Endothelial cell of umbilical vein (primary cell): Measurements from ENCODE around the gene ZSCAN29. TPM values are rescaled to one million over a fixed set of nuclear protein-coding genes. Genes with fewer than 3 reads are reported as not detected.

Source experiments
- BruUV-seq: library from RNA; stranded (reverse); fragments of 400-500 nt; replicated peaks from 2 replicates; lab custom pipeline; 2021; lab: Mats Ljungman, UMichigan
- CTCF ChIA-PET: fragments of 300-600, 350-600 bp; sonication (Branson Sonifier 250); formaldehyde crosslinking; loops from one replicate; lab custom pipeline; 2021; ENCODE audit warnings: antibody characterized with exemption, inconsistent platforms; lab: Charles Lee
- POLR2A ChIA-PET: fragments of 300-600, 350-600 bp; sonication (Branson Sonifier 250); formaldehyde crosslinking; loops from one replicate; lab custom pipeline; 2021; ENCODE audit warnings: antibody characterized with exemption, inconsistent platforms; lab: Charles Lee
- DNase-seq: peaks from one replicate; pipeline ENCODE4 v3.0.0-alpha.2; 2011; ENCODE audit warnings: low read depth, low spot score
- FAIRE-seq: peaks from 2 replicates; lab custom pipeline; 2011; peaks lifted over from hg19 to GRCh38; lab: Jason Lieb, UNC
- H2AFZ ChIP-seq: 2 replicates; pipeline ENCODE4 v1.6.0; 2012; ENCODE audit warnings: low read depth, low read length, control low read depth, inconsistent platforms
- H3K27ac ChIP-seq: 2 replicates; pipeline ENCODE4 v1.5.1; 2011; ENCODE audit warnings: low read depth, mild to moderate bottlenecking, control low read depth, low read length, moderate library complexity; ENCODE audit not compliant: insufficient read depth
- H3K27me3 ChIP-seq, 2 experiments: 2 replicates each; pipeline versions ENCODE4 v1.6.0 to v1.6.1; 2011; ENCODE audit warnings: low read length in 2 of 2, mixed read lengths in 1 of 2; ENCODE audit not compliant: control insufficient read depth in 2 of 2, insufficient read depth in 2 of 2
- H3K36me3 ChIP-seq, 2 experiments: 2 replicates in 1 of 2; 3 replicates in 1 of 2; pipeline ENCODE4 v1.5.1; 2011; ENCODE audit warnings: low read length in 2 of 2, mild to moderate bottlenecking in 1 of 2, moderate library complexity in 1 of 2; ENCODE audit not compliant: control insufficient read depth in 2 of 2, insufficient read depth in 2 of 2; ENCODE audit errors: extremely low read depth in 1 of 2
- H3K4me1 ChIP-seq: 3 replicates; pipeline ENCODE4 v1.5.1; 2011; ENCODE audit warnings: mild to moderate bottlenecking, low read length; ENCODE audit not compliant: control insufficient read depth, insufficient read depth; ENCODE audit errors: extremely low read depth
- H3K4me2 ChIP-seq: 2 replicates; pipeline ENCODE4 v1.6.1; 2011; ENCODE audit warnings: low read length, control low read depth, mixed read lengths; ENCODE audit not compliant: insufficient read depth
- H3K4me3 ChIP-seq, 3 experiments: fragments of 200-600 bp in 1 of 3; sonication (generic), shearing (Covaris generic) in 1 of 3; replicated peaks in 1 of 3; 2 replicates each; pipeline ENCODE4 v1.5.1; 2011 to 2016; ENCODE audit warnings: control low read depth in 3 of 3, low read length in 3 of 3, mild to moderate bottlenecking in 2 of 3, inconsistent platforms in 1 of 3, low read depth in 1 of 3, moderate library complexity in 1 of 3; ENCODE audit not compliant: insufficient read depth in 1 of 3
- H3K79me2 ChIP-seq: 2 replicates; pipeline ENCODE4 v1.6.0; 2012; ENCODE audit warnings: low read length, inconsistent platforms; ENCODE audit not compliant: control insufficient read depth, insufficient read depth
- H3K9ac ChIP-seq: replicated peaks from 2 replicates; pipeline ENCODE3; 2011; ENCODE audit warnings: low read length, control low read depth; ENCODE audit not compliant: insufficient read depth; ENCODE audit errors: extremely low read depth
- H3K9me1 ChIP-seq: replicated peaks from 3 replicates; pipeline ENCODE4 v1.6.0; 2011; ENCODE audit warnings: mild to moderate bottlenecking, low read length; ENCODE audit not compliant: control insufficient read depth, insufficient read depth; ENCODE audit errors: extremely low read depth
- H3K9me3 ChIP-seq: replicated peaks from 2 replicates; pipeline ENCODE4 v1.5.1; 2012; ENCODE audit warnings: low read length, inconsistent platforms; ENCODE audit not compliant: control insufficient read depth, insufficient read depth
- H4K20me1 ChIP-seq: replicated peaks from 2 replicates; pipeline ENCODE3; 2011; ENCODE audit warnings: mild to moderate bottlenecking, low read length; ENCODE audit not compliant: control insufficient read depth, insufficient read depth; ENCODE audit errors: extremely low read depth
- EZH2 ChIP-seq: IDR thresholded peaks from 2 replicates; pipeline ENCODE4 v1.6.1; 2012; ENCODE audit warnings: borderline replicate concordance, low read depth, mild to moderate bottlenecking, moderate library complexity, low read length, inconsistent platforms; ENCODE audit not compliant: severe bottlenecking
- FOS ChIP-seq: IDR thresholded peaks from 2 replicates; pipeline ENCODE4 v1.6.1; 2011; ENCODE audit warnings: mild to moderate bottlenecking, low read length, moderate library complexity, borderline replicate concordance; ENCODE audit not compliant: insufficient read depth
- GATA2 ChIP-seq: IDR thresholded peaks from 2 replicates; pipeline ENCODE4 v1.7.0; 2011; ENCODE audit warnings: low read depth, mild to moderate bottlenecking, moderate library complexity, mixed read lengths, low read length; ENCODE audit not compliant: insufficient read length, insufficient read depth
- JUN ChIP-seq: IDR thresholded peaks from 2 replicates; pipeline ENCODE4 v1.6.1; 2011; ENCODE audit warnings: borderline replicate concordance, low read depth; ENCODE audit not compliant: insufficient read length, insufficient read depth
- MAX ChIP-seq: IDR thresholded peaks from 2 replicates; pipeline ENCODE4 v1.6.1; 2011; ENCODE audit not compliant: insufficient read depth, insufficient read length
- MYC ChIP-seq: IDR thresholded peaks from one replicate; pipeline ENCODE4 v1.6.1; 2011; ENCODE audit warnings: mild to moderate bottlenecking, low read depth, low read length
- POLR2A ChIP-seq: IDR thresholded peaks from 2 replicates; pipeline ENCODE4 v1.6.1; 2012; ENCODE audit warnings: low read depth, mild to moderate bottlenecking, control low read depth, low read length
- POLR2AphosphoS5 ChIP-seq: IDR thresholded peaks from 2 replicates; pipeline ENCODE4 v1.6.1; 2012; ENCODE audit warnings: low read depth, mild to moderate bottlenecking, control low read depth, low read length, moderate library complexity; ENCODE audit not compliant: insufficient read depth
- dilution Hi-C: fragments of 300-500 bp; cut with MboI; formaldehyde crosslinking; loops from one replicate; pipeline ENCODE4 v1.15.0; 2019; ENCODE audit warnings: low sequenced_read_pairs; ENCODE audit not compliant: extremely low pct_ligation_motif_present
- intact Hi-C: fragments of 100-400 bp; cut with micrococcal nuclease; formaldehyde crosslinking; loops from one replicate; pipeline ENCODE4 v1.10.0; 2022
- polyA plus RNA-seq, 4 experiments: library from polyadenylated mRNA; depleted of rRNA in 3 of 4; stranded (reverse) in 3 of 4; unstranded in 1 of 4; fragments of >200 nt; gene quantifications; 2 replicates each; pipeline versions ENCODE4 v1.2.1 to v1.2.3, GENCODE V29; 2011 to 2012; ENCODE audit warnings: missing spikeins in 1 of 4
- total RNA-seq: library from RNA; stranded (reverse); gene quantifications from 2 replicates; pipeline ENCODE4 v1.2.3, GENCODE V29; 2021
- TF ChIP-seq, protein P1 (sequence below), 2 donors: IDR thresholded peaks; 1 replicate in 1 of 2; 2 replicates in 1 of 2; pipeline ENCODE4 v1.5.1; 2011; ENCODE audit warnings: low read length in 2 of 2, mild to moderate bottlenecking in 2 of 2, moderate library complexity in 2 of 2, control low read depth in 1 of 2, inconsistent platforms in 1 of 2, low read depth in 1 of 2; ENCODE audit not compliant: insufficient read depth in 1 of 2; ENCODE audit errors: extremely low read depth in 1 of 2

ZSCAN29 gene
- total and polyA plus RNA-seq, 2 donors (not counting 3 experiments of a cell fraction or from before 2014, with no cell fraction given) = 3.7 to 15.7 TPM

DNA sequence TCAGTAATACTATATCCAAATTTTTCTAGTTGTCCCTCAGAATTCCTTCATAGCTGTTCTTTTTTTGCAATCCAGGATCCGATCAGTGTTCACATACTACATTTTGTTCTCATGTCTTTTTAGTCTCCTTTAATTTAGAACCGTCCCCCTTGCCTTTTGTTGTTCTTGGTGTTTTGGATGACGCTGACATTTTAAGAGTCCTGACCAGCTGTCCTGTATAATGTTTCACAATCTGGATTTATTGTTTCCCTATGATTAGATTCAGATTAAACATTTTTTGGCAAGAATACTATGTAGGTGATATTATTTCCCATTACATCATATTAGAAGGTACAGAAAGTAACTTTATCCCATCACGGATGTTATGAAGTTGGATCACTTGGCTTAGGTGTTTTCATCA lies 11.5 kb upstream of the ZSCAN29 start:
- dilution Hi-C loops = no loop called here
- BruUV-seq = no TSS peak

More for the DNA sequence above, 11.5 kb upstream of the ZSCAN29 start:
- FAIRE-seq = no peak
- no peaks in the 10 kb centered on the region for H3K79me2 ChIP-seq
- H3K36me3 ChIP-seq = peaks cover 4 to 10% of the 10 kb centered on the region in 2 experiments
- POLR2A ChIA-PET = no interaction called here
- H3K4me3 ChIP-seq = no peak overlapping the region
- DNase-seq = no peak
- no peak overlapping the region for H2AFZ ChIP-seq
- no peaks in the 10 kb centered on the region for H3K9me3 ChIP-seq
- H3K27ac ChIP-seq = no peak overlapping the region
- H3K9me1 ChIP-seq = no peaks in the 10 kb centered on the region
- CTCF ChIA-PET = no interaction called here
- H3K9ac ChIP-seq = no peak overlapping the region
- TF ChIP-seq JUN (no peak), POLR2A (no peak), GATA2 (no peak), MAX (no peak), EZH2 (no peak), FOS (no peak), POLR2AphosphoS5 (no peak), MYC (no peak)
- TF ChIP-seq, protein P1, sequence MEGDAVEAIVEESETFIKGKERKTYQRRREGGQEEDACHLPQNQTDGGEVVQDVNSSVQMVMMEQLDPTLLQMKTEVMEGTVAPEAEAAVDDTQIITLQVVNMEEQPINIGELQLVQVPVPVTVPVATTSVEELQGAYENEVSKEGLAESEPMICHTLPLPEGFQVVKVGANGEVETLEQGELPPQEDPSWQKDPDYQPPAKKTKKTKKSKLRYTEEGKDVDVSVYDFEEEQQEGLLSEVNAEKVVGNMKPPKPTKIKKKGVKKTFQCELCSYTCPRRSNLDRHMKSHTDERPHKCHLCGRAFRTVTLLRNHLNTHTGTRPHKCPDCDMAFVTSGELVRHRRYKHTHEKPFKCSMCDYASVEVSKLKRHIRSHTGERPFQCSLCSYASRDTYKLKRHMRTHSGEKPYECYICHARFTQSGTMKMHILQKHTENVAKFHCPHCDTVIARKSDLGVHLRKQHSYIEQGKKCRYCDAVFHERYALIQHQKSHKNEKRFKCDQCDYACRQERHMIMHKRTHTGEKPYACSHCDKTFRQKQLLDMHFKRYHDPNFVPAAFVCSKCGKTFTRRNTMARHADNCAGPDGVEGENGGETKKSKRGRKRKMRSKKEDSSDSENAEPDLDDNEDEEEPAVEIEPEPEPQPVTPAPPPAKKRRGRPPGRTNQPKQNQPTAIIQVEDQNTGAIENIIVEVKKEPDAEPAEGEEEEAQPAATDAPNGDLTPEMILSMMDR (IDR thresholded peaks at IDR 0.05; ENCODE audit: extremely low read depth in 1 of 2, insufficient read depth in 1 of 2, low read depth in 1 of 2, low read length in 2 of 2) = no peak
- H4K20me1 ChIP-seq = no peaks in the 10 kb centered on the region
- no peak overlapping the region for H3K4me2 ChIP-seq
- no peaks in the 10 kb centered on the region for H3K27me3 ChIP-seq
- H3K4me1 ChIP-seq = no peaks in the 10 kb centered on the region
- intact Hi-C loops = no loop called here
